ENCODE measurements around the gene KIAA1217. TPM values are rescaled to one million over a fixed set of nuclear protein-coding genes. Genes with fewer than 3 reads are reported as not detected.

The KIAA1217 gene
- total RNA-seq, 1 experiment from 2014 or later, result not detected

GRCh38 chr10:24396396-24396795 lies 187.5 kb downstream of the KIAA1217 start:
- H3K9me3 ChIP-seq (ENCODE audit: low read length), result peaks cover 3% of the 10 kb centered on the region; the same call in 1 of the 2 replicates
- no peak overlapping the region for H3K9ac ChIP-seq (ENCODE audit: low read length)
- H3K9me2 ChIP-seq (replicated peaks; ENCODE audit: insufficient read depth, low read length), result no peaks in the 10 kb centered on the region
- no peak overlapping the region for H3K27ac ChIP-seq (ENCODE audit: low read length)
- no peak overlapping the region for H2AFZ ChIP-seq (ENCODE audit: low read length)
- no peak for DNase-seq
- H3K27me3 ChIP-seq (ENCODE audit: low read length), result no peaks in the 10 kb centered on the region
- no peaks in the 10 kb centered on the region for H4K20me1 ChIP-seq (ENCODE audit: insufficient read depth, low read depth, low read length)
- H3K79me2 ChIP-seq (ENCODE audit: low read length), result no peaks in the 10 kb centered on the region
- no peaks in the 10 kb centered on the region for H3K4me1 ChIP-seq (ENCODE audit: low read length)
- H3K36me3 ChIP-seq (ENCODE audit: insufficient read depth, low read length), result no peaks in the 10 kb centered on the region
- no peak overlapping the region for H3K4me3 ChIP-seq (ENCODE audit: low read length)
- no peak overlapping the region for H3K4me2 ChIP-seq (ENCODE audit: low read depth, low read length, poor library complexity, severe bottlenecking)

- Histone ChIP-seq H3K4me1 (ENCODE audit: low read length) (no peaks in the 10 kb centered on the region), H3K9ac (ENCODE audit: low read length) (no peak overlapping the region), H3K9me2 (replicated peaks; ENCODE audit: insufficient read depth, low read length) (no peaks in the 10 kb centered on the region), H3K4me3 (ENCODE audit: low read length) (no peak overlapping the region), H3K36me3 (ENCODE audit: insufficient read depth, low read length) (no peaks in the 10 kb centered on the region), H3K27me3 (ENCODE audit: low read length) (no peaks in the 10 kb centered on the region), H3K79me2 (ENCODE audit: low read length) (no peaks in the 10 kb centered on the region), H3K4me2 (ENCODE audit: low read depth, low read length, poor library complexity, severe bottlenecking) (no peak overlapping the region), H4K20me1 (ENCODE audit: insufficient read depth, low read depth, low read length) (no peaks in the 10 kb centered on the region), H3K27ac (ENCODE audit: low read length) (no peak overlapping the region), H3K9me3 (ENCODE audit: low read length) (peaks cover 3% of the 10 kb centered on the region; the same call in 1 of the 2 replicates), H2AFZ (ENCODE audit: low read length) (no peak overlapping the region)
- DNase-seq, result no peak
These were observed 188.7 kb downstream of the KIAA1217 start for GRCh38 chr10:24397662-24398061.

GRCh38 chr10:24404567-24404966 lies 195.6 kb downstream of the KIAA1217 start:
- no peak for DNase-seq
- H3K4me3 ChIP-seq (ENCODE audit: low read length), result no peak overlapping the region
- H3K36me3 ChIP-seq (ENCODE audit: insufficient read depth, low read length), result no peaks in the 10 kb centered on the region
- no peaks in the 10 kb centered on the region for H3K79me2 ChIP-seq (ENCODE audit: low read length)
- H3K9me2 ChIP-seq (replicated peaks; ENCODE audit: insufficient read depth, low read length), result no peaks in the 10 kb centered on the region
- H3K27me3 ChIP-seq (ENCODE audit: low read length), result no peaks in the 10 kb centered on the region
- no peak overlapping the region for H3K4me2 ChIP-seq (ENCODE audit: low read depth, low read length, poor library complexity, severe bottlenecking)
- H3K9me3 ChIP-seq (ENCODE audit: low read length), result no peaks in the 10 kb centered on the region
- H3K9ac ChIP-seq (ENCODE audit: low read length), result no peak overlapping the region
- no peaks in the 10 kb centered on the region for H3K4me1 ChIP-seq (ENCODE audit: low read length)
- no peak overlapping the region for H2AFZ ChIP-seq (ENCODE audit: low read length)
- no peaks in the 10 kb centered on the region for H4K20me1 ChIP-seq (ENCODE audit: insufficient read depth, low read depth, low read length)
- no peak overlapping the region for H3K27ac ChIP-seq (ENCODE audit: low read length)

GRCh38 chr10:24405635-24406034 lies 196.7 kb downstream of the KIAA1217 start:
- H3K9ac ChIP-seq (ENCODE audit: low read length), result no peak overlapping the region
- no peak for DNase-seq
- H2AFZ ChIP-seq (ENCODE audit: low read length), result no peak overlapping the region
- no peaks in the 10 kb centered on the region for H3K79me2 ChIP-seq (ENCODE audit: low read length)
- no peaks in the 10 kb centered on the region for H3K36me3 ChIP-seq (ENCODE audit: insufficient read depth, low read length)
- no peaks in the 10 kb centered on the region for H3K4me1 ChIP-seq (ENCODE audit: low read length)
- H3K9me3 ChIP-seq (ENCODE audit: low read length), result peaks cover 4% of the 10 kb centered on the region; the same call in 1 of the 2 replicates
- H3K9me2 ChIP-seq (replicated peaks; ENCODE audit: insufficient read depth, low read length), result no peaks in the 10 kb centered on the region
- H4K20me1 ChIP-seq (ENCODE audit: insufficient read depth, low read depth, low read length), result no peaks in the 10 kb centered on the region
- H3K27ac ChIP-seq (ENCODE audit: low read length), result no peak overlapping the region
- H3K27me3 ChIP-seq (ENCODE audit: low read length), result no peaks in the 10 kb centered on the region
- no peak overlapping the region for H3K4me3 ChIP-seq (ENCODE audit: low read length)
- H3K4me2 ChIP-seq (ENCODE audit: low read depth, low read length, poor library complexity, severe bottlenecking), result no peak overlapping the region

- no peak overlapping the region for H3K4me3 ChIP-seq (ENCODE audit: low read length)
These were observed 198.0 kb downstream of the KIAA1217 start for GRCh38 chr10:24406809-24407483.

GRCh38 chr10:24407928-24408327 lies 199.0 kb downstream of the KIAA1217 start:
- no peak for DNase-seq
- Histone ChIP-seq H3K4me3 (ENCODE audit: low read length) (no peak overlapping the region), H3K4me1 (ENCODE audit: low read length) (no peaks in the 10 kb centered on the region), H3K27me3 (ENCODE audit: low read length) (no peaks in the 10 kb centered on the region), H3K36me3 (ENCODE audit: insufficient read depth, low read length) (no peaks in the 10 kb centered on the region), H3K79me2 (ENCODE audit: low read length) (no peaks in the 10 kb centered on the region), H3K27ac (ENCODE audit: low read length) (no peak overlapping the region), H3K4me2 (ENCODE audit: low read depth, low read length, poor library complexity, severe bottlenecking) (no peak overlapping the region), H4K20me1 (ENCODE audit: insufficient read depth, low read depth, low read length) (no peaks in the 10 kb centered on the region), H3K9me3 (ENCODE audit: low read length) (peaks cover 10% of the 10 kb centered on the region; the same call in 1 of the 2 replicates), H3K9ac (ENCODE audit: low read length) (no peak overlapping the region), H3K9me2 (replicated peaks; ENCODE audit: insufficient read depth, low read length) (no peaks in the 10 kb centered on the region), H2AFZ (ENCODE audit: low read length) (no peak overlapping the region)

More at GRCh38 chr10:24406809-24407483, 198.0 kb downstream of the KIAA1217 start:
- Histone ChIP-seq H3K4me1 (ENCODE audit: low read length) (no peaks in the 10 kb centered on the region), H3K36me3 (ENCODE audit: insufficient read depth, low read length) (no peaks in the 10 kb centered on the region), H4K20me1 (ENCODE audit: insufficient read depth, low read depth, low read length) (no peaks in the 10 kb centered on the region), H2AFZ (ENCODE audit: low read length) (no peak overlapping the region), H3K27me3 (ENCODE audit: low read length) (no peaks in the 10 kb centered on the region), H3K9me3 (ENCODE audit: low read length) (peaks cover 6% of the 10 kb centered on the region; the same call in 1 of the 2 replicates), H3K27ac (ENCODE audit: low read length) (no peak overlapping the region), H3K79me2 (ENCODE audit: low read length) (no peaks in the 10 kb centered on the region), H3K9ac (ENCODE audit: low read length) (no peak overlapping the region), H3K9me2 (replicated peaks; ENCODE audit: insufficient read depth, low read length) (no peaks in the 10 kb centered on the region), H3K4me2 (ENCODE audit: low read depth, low read length, poor library complexity, severe bottlenecking) (no peak overlapping the region)
- no peak for DNase-seq

- no peaks in the 10 kb centered on the region for H3K9me2 ChIP-seq (replicated peaks; ENCODE audit: insufficient read depth, low read length)
- H3K4me1 ChIP-seq (ENCODE audit: low read length), result no peaks in the 10 kb centered on the region
- H3K36me3 ChIP-seq (ENCODE audit: insufficient read depth, low read length), result no peaks in the 10 kb centered on the region
- H3K4me3 ChIP-seq (ENCODE audit: low read length), result no peak overlapping the region
- peaks cover 10% of the 10 kb centered on the region for H3K9me3 ChIP-seq (ENCODE audit: low read length)
- DNase-seq, result no peak
- no peak overlapping the region for H3K9ac ChIP-seq (ENCODE audit: low read length)
- no peaks in the 10 kb centered on the region for H3K79me2 ChIP-seq (ENCODE audit: low read length)
- no peak overlapping the region for H3K27ac ChIP-seq (ENCODE audit: low read length)
- no peak overlapping the region for H2AFZ ChIP-seq (ENCODE audit: low read length)
- H3K27me3 ChIP-seq (ENCODE audit: low read length), result no peaks in the 10 kb centered on the region
- H4K20me1 ChIP-seq (ENCODE audit: insufficient read depth, low read depth, low read length), result no peaks in the 10 kb centered on the region
- no peak overlapping the region for H3K4me2 ChIP-seq (ENCODE audit: low read depth, low read length, poor library complexity, severe bottlenecking)
These were observed 199.4 kb downstream of the KIAA1217 start for GRCh38 chr10:24408365-24408764.

- Histone ChIP-seq H4K20me1 (ENCODE audit: insufficient read depth, low read depth, low read length) (no peaks in the 10 kb centered on the region), H3K4me2 (ENCODE audit: low read depth, low read length, poor library complexity, severe bottlenecking) (no peak overlapping the region), H2AFZ (ENCODE audit: low read length) (no peak overlapping the region), H3K4me3 (ENCODE audit: low read length) (no peak overlapping the region), H3K79me2 (ENCODE audit: low read length) (no peaks in the 10 kb centered on the region), H3K4me1 (ENCODE audit: low read length) (no peaks in the 10 kb centered on the region), H3K9me2 (replicated peaks; ENCODE audit: insufficient read depth, low read length) (no peaks in the 10 kb centered on the region), H3K9ac (ENCODE audit: low read length) (no peak overlapping the region), H3K27me3 (ENCODE audit: low read length) (no peaks in the 10 kb centered on the region), H3K36me3 (ENCODE audit: insufficient read depth, low read length) (no peaks in the 10 kb centered on the region), H3K27ac (ENCODE audit: low read length) (no peak overlapping the region), H3K9me3 (ENCODE audit: low read length) (peaks cover 19% of the 10 kb centered on the region)
- DNase-seq, result no peak
These were observed 205.7 kb downstream of the KIAA1217 start for GRCh38 chr10:24414597-24414996.
